ENCODE data around the gene HTR3A.

DNA sequence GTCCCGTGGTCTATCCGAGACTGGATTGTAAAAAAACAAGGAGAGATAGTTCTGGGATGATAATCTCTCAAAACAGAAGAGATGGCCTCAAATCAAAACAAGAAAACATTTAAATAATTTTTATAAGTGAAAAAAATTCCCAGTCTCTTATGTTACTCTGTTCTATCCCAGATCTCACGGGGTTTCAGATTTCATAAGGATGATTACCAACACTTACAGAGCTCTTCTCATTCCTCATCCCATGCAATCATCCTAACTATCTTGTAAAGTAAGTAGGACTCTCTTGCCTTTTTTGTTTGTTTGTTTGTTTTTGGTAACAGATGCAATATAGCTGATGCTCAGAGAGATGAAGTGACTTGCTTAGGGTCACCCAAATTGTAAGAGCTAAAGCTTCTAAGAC is 64.6 kb downstream of the HTR3A start:
- TF ChIP-seq, protein P1, sequence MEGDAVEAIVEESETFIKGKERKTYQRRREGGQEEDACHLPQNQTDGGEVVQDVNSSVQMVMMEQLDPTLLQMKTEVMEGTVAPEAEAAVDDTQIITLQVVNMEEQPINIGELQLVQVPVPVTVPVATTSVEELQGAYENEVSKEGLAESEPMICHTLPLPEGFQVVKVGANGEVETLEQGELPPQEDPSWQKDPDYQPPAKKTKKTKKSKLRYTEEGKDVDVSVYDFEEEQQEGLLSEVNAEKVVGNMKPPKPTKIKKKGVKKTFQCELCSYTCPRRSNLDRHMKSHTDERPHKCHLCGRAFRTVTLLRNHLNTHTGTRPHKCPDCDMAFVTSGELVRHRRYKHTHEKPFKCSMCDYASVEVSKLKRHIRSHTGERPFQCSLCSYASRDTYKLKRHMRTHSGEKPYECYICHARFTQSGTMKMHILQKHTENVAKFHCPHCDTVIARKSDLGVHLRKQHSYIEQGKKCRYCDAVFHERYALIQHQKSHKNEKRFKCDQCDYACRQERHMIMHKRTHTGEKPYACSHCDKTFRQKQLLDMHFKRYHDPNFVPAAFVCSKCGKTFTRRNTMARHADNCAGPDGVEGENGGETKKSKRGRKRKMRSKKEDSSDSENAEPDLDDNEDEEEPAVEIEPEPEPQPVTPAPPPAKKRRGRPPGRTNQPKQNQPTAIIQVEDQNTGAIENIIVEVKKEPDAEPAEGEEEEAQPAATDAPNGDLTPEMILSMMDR (IDR thresholded peaks at IDR 0.05; ENCODE audit: insufficient read depth, low read length, poor library complexity, severe bottlenecking), result no peak
- TF ChIP-seq EZH2phosphoT487 (conservative IDR thresholded peaks at IDR 0.05; ENCODE audit: low read length), result no peak

Data from SU-DHL-6 (cell line).